Islet precursor cell (in vitro differentiated cells): ENCODE measurements around the gene PRPF31.

Experiments
- DNase-seq: peaks from one replicate; pipeline ENCODE4 v3.0.0-alpha.2; 2018

Gene PRPF31

GRCh38 chr19:54107876-54108490 is 7.6 kb upstream of the PRPF31 start:
- DNase-seq, result peak; percentile 33

DNA sequence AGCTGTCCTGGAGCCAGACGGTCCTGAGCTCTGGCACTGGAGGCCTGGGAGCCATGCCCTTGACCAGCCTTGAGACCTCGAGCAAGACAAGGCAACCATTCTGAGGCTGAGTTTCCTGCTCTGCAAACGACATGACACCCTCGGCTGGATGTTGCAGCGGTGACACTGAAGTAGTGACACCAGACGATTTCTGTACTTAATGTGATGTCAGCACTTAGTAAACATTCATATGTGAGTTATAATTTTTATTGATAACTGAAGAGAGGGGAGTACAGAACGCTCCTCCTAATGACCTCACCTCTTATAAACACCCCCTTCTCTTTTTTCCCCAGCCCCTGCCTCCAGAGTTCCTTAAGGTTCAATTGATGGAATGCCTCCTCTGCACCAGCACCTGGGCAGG is 7.1 kb upstream of the PRPF31 start:
- DNase-seq, result no peak

DNA sequence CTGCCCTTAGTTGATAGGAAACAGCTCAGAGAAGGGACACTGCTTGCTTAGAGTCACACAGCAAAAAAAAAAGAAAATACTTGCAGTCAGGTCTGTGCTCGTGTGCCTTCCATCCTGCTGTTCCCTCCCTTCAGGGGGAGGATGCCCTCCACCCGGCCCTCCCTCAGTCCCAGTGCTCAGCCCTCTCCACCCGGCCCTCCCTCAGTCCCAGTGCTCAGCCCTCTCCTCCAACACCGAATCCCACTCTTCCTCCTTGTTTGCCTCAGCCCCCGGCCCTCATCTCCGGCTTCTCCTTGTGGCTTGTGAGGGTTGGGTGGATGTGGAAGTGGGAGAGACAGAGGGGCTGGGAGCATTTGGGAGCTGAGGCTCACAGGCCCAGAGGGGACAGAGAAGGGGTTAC is 5.9 kb upstream of the PRPF31 start:
- peak; percentile 59 for DNase-seq

DNA sequence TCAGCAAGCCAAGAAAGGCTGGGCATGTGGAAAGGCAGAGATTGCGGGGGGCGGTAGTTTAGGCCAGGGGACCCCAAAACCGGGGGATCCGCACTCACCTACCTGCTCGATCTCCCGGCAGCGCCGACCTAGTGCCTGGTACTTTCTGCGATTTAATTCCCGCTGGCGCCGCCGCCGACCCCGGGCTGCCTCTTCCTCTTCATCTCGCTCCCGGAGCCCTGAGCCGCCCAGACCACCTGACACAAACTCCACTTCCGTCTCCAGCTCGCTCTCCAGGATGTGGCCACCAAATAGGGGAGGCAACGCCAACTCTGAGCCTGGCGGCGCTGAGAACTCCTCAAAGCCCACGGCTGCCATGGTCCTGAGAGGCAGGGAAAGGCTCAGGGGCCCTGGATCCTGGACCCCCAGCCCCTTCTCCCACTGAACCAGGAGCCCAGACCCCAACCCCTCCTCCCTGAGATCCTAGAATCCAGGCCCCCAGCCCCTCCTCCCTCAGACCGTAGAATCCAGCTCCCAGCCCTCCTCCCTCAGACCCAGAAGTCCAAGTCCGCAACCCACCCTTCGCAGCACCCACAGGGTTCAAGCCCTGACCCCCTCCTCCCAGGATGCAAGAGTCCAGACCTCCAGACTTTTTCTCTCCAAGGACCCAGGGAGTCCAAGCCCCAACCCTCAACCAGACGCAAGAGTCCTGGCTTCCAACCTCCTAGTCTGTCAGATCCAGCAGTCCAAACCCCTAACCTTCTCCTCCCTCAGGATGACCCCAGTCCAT is 1.0 kb upstream of the PRPF31 start:
- DNase-seq, result peak; percentile 71

- no peak for DNase-seq
These were observed 5.7 kb downstream of the PRPF31 start for GRCh38 chr19:54121259-54121658.

GRCh38 chr19:54123682-54124081 is 8.1 kb downstream of the PRPF31 start:
- DNase-seq, result no peak

DNA sequence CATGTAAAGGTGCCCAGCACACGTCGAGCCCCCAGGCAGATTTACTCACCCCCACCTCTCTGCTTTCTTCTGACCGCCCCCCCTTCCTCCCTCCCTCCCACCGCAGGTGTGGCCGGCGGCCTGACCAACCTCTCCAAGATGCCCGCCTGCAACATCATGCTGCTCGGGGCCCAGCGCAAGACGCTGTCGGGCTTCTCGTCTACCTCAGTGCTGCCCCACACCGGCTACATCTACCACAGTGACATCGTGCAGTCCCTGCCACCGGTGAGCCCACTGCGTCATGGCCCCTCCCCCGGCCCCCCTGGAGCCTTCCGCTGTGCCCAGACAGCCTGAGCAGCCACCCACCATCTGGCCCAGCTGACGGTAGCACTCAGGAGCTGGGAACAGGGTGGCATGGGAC is 8.8 kb downstream of the PRPF31 start:
- no peak for DNase-seq

DNA sequence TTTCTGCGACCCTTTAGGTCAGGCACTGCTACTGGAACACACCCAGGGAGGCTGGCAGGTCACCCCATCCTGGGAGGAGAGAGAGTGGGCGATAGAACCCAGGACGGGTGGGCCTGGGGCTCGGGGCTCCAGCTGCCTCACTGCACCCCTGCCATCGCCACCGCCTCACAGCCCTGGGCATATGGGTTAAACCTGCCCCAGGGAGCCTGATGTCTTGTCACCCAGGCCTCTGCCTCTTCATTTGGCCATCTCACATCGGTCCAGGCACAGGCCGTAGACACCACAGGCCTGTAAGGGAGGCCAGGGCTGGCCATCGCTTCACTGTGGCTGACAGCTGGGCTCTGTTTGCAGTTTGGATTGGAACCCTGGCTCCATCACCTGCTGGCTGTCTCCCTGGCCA is 10.2 kb downstream of the PRPF31 start:
- no peak for DNase-seq

GRCh38 chr19:54127688-54128440 is 12.3 kb downstream of the PRPF31 start:
- DNase-seq, result no peak

- no peak for DNase-seq
These were observed 12.8 kb downstream of the PRPF31 start for GRCh38 chr19:54128441-54128725.

DNA sequence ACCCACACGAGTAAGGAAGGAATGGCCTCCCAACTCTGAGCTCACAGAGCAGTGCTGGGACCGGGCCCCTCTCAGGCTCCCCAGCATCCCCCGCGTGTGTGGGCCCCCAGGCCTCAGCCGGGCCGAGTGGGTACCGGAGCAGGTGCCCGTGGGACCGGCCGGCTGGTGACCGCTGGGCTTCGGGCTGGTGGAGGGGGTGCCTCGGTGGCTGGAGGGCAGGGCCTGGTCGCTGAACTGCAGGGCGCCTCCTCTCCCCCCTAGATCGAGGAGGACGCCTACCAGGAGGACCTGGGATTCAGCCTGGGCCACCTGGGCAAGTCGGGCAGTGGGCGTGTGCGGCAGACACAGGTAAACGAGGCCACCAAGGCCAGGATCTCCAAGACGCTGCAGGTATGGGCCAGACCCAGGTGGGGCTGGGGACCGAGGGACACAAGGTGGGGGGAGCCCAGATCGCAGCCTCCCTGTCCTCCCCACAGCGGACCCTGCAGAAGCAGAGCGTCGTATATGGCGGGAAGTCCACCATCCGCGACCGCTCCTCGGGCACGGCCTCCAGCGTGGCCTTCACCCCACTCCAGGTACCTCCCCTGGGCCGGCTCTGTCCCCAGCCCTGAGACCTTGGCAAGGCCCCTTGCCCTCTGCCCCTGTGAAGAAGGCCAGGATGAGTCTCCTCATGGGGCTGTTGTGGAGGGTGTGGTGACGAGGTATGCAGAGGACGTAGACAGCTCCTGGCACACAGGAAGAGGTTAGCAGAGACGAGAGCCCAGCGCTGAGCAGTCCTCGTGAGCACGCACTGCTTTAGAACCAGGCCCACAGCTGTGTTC is 13.5 kb downstream of the PRPF31 start:
- DNase-seq, result no peak

DNA sequence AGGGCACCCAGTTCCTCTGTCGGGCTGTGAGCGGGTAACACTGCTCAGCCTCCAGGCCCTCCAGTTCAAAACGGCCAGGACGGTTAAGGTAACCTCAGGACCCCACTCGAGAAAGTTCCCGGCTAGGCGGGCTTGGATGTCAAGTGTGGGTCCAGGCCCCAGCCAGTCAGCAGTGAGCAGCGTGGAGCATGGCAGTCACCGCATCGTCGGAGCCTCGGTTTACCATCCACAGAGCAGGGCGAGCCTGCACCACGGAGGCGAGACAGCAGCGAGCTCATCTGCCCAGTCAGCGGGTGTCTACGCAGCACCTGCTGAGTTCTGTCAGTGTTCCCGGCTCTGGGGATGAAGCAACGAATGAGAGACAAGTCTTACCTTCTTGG is 14.1 kb downstream of the PRPF31 start:
- DNase-seq, result no peak

DNA sequence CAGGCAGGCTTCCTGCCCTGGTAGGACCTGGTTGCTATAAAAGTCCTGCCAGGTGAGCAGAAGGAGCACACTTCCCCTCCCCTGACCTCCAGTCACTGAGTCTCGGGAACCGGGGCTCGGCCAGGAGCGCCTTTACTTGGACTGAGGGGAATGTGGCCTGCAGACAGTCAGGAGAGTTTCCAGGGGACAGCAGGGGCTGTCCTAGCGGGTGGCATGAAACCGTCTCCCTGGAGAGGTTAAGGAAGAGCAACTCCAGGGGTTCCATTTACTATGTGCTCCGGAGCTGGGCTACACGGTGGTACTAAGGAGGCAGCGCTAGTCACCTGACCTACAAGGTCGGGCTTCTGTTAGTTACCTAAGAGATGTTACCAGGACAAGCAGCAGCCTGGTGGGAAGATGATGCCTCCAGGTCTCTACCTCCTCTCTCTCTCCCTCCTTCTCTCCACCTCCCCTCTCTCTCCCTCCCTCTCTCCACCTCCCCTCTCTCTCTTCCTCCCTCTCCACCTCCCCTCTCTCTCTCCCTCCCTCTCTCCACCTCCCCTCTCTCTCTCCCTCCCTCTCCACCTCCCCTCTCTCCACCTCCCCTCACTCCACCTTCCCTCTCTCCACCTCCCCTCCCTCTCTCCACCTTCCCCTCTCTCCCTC is 17.9 kb downstream of the PRPF31 start:
- DNase-seq, result peak; percentile 89

- no peak for DNase-seq
These were observed 18.5 kb downstream of the PRPF31 start for GRCh38 chr19:54133957-54134590.

DNA sequence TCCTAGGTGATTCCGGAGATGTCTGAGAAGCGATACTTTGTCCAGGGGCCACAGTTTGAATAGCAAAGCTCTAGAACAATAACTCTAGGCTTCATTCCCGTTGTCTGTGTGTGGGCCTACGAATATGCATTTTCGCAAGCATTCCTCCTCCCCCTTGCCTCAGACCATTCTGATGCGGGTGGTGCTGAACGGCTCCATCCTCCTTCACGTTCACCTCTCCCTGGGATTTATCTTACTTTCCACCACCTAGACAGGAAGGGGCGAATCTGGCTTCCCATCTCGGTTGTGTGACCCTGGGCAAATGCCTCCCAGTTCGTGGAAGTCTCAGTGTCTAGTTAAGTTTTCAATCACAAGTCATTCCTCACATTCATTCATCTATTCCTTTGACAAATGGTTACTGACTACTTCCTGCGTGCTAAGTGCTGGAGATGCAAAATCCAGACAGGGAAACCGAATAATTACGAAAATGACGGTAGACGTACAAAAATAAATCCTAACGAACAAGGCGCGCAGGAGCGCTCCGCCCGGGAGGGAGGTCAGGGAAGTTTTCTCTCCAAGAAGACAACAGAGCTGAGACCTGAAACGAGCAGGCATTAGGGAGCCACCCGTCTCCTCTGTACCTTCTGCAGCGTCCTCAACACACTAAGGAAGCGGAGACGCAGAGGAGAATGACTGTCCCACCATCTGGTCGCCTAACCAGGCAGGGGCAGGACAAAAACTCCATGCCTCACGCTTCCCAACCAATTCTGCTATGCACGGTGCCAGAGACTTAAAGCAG is 20.7 kb downstream of the PRPF31 start:
- no peak for DNase-seq

GRCh38 chr19:54136864-54137698 is 21.5 kb downstream of the PRPF31 start:
- peak; percentile 100 for DNase-seq

- DNase-seq, result no peak
These were observed 22.3 kb downstream of the PRPF31 start, which contains the start of gene CNOT3 for GRCh38 chr19:54137699-54138488. Gene CNOT3, plus strand, starts transcription at chr19:54137762. Its CDS starts 5,217 bp downstream, at chr19:54142979.

DNA sequence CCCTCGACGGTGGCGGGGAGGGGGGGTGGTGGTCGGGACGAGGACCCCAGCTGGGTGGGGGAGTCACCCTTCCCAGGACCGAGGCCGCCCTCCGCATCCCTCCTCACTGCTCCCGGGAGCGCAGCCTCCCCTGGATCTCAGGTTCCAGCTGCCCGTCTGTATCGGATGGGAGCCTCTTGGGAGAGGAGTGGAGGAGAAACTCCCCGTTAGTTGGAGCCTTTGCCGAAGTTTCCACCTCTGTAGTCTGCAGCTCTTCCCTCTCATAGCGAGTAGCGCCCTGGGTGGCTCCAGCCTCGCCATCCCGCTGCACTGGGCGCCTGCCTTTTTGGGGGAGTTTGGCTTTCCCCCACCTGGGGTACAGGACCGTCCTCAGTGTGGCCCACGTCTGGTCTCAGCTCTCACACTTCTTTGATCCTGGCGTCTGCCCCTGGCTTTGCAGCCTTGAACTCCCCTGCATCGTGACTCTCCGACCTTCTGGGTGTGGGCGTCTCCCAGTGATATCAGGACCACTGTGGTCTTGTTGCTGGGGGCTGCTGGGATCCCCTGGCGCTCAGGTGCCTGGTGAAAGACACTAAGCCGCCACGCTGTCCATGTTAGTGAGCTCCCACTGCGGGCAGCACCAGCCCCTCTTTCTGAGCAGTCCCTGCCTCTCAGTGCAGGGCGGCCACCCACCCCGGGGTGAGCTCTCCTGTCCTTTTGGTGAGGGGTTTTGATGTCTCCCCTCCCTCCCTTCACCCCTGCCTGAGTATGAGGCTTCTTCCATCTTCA is 23.1 kb downstream of the PRPF31 start:
- DNase-seq, result no peak

- no peak for DNase-seq
These were observed 25.8 kb downstream of the PRPF31 start for GRCh38 chr19:54141356-54141755.
